ENCODE data around the gene RPS6KA2. TPM values are rescaled to one million over a fixed set of nuclear protein-coding genes. Genes with fewer than 3 reads are reported as not detected.

RPS6KA2 gene
- total RNA-seq, 1 donor from 2014 or later: 34.9 TPM

DNA sequence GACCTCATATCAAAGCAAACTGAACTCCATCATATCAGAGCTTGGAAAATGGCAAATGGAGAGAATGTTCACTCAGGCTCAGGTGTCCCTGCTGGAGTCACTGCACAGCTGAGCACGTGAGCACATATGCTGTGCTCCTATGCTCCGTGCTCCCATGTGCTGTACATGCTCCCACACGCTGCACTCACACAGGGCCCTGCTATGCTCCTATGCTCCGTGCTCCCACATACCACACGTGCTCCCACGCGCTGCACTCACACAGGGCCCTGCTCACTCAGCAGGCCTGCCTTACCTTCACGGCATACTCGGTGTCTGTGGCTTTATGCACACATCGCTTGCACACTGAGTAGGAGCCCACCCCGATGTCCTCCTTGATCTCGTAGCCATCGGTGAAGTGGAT lies 178.6 kb downstream of the RPS6KA2 start:
- DNase-seq (ENCODE audit: low read depth): no peak

DNA sequence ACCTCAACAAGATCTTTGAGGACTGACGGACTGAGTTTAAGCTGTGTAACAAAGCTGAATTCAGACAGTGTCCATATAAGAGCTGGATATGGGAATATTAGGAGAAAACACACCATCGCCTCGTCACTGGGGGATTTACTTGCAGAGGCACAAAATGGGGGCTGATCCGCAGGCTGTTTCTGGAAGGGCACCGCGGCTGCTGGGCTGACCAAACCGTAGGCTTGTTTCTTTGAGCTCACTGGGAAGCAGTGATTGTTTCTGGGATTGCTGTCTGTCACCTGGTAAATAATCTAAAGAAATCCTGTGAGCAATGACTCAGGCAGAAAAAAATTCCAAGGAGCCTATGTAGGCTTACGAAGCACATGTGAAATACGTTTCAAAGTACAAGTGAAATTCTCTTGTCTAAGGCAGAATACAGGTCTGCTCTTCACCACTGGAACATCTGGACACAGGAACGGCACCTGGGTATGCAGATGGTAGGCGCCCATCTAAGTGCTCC lies 180.4 kb downstream of the RPS6KA2 start:
- no peak for DNase-seq (ENCODE audit: low read depth)

- DNase-seq (ENCODE audit: low read depth): no peak
Observed at GRCh38 chr6:166446146-166446545, 180.9 kb downstream of the RPS6KA2 start.

DNA sequence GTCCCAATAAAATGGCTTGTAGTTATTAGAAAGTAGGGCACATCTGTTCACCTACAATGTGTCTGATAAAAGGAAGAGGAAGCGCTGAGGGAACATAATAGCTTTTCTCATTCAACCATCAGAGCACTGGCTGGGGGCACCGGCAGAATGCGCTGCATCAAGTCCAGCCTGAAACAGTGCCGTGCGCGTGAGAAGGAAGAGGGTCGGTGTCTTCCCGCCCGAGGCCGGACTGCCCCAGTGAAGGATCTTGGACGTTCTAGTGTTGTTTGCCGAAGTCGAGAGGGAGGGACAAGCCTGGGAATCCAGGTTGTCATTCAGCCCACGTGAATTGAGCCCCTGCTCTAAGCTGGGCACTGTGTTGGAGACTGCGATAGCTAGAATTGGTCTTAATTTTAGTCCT lies 182.6 kb downstream of the RPS6KA2 start:
- DNase-seq (ENCODE audit: low read depth): no peak

DNA sequence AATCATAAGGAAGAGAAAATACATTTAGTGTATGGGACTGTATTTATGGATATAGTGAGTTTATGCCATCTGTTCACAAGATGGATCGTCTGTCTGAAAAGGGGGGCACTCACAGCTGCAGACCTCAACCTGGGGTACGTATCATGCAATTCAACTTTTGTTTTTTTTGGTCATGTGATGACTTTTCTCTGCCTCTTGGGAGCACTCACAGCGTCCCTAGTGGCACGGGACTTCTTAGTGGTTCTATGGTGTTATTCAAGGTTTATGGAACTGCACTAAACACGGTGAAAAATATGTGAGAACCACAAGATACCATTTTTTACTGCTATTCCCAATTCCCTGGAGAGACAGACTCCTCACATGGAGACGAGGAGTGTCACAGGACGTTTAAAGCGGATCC lies 183.9 kb downstream of the RPS6KA2 start:
- DNase-seq (ENCODE audit: low read depth): no peak

GRCh38 chr6:166442131-166442685 lies 184.8 kb downstream of the RPS6KA2 start:
- DNase-seq (ENCODE audit: low read depth): no peak

GRCh38 chr6:166441325-166442078 lies 185.5 kb downstream of the RPS6KA2 start:
- DNase-seq (ENCODE audit: low read depth): no peak

DNA sequence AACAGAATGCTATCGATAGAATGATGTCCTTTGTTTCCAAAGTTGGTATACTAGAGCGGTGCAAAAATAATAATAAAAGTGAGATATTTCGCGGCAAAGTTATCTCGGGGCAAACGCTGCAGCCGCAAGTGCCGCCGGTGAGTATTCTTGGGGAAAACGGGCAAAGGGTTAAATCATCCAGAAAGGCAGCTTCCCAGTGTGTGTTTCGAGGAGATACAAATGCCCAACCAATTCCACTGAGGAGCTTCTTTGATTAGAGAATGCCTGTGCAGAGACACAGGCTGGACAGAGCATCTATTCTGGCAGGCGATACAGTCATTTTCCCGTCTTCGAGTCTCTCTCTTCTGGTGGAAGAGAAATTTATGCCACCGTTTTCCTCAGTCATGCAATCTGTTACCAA lies 186.3 kb downstream of the RPS6KA2 start:
- no peak for DNase-seq (ENCODE audit: low read depth)

DNA sequence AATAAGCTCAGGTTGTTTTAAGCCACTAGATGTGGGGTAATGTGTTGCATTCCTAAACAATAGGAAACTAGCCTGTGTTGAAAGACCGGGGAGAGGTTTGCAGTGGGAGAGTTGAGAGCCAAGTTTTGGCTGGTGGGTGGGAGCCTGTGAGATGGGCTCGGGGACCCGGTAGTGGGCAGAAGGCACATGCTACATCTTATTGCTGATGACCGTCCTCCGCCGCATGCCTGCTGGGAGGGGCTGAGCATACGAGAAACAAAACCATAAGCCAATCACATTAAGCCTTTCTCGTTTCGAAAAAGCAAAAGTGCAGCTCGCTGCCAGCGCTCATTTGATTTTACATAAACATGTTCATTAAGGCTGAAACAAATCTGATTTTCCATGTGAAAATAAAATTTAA lies 186.9 kb downstream of the RPS6KA2 start:
- DNase-seq (ENCODE audit: low read depth): no peak

DNA sequence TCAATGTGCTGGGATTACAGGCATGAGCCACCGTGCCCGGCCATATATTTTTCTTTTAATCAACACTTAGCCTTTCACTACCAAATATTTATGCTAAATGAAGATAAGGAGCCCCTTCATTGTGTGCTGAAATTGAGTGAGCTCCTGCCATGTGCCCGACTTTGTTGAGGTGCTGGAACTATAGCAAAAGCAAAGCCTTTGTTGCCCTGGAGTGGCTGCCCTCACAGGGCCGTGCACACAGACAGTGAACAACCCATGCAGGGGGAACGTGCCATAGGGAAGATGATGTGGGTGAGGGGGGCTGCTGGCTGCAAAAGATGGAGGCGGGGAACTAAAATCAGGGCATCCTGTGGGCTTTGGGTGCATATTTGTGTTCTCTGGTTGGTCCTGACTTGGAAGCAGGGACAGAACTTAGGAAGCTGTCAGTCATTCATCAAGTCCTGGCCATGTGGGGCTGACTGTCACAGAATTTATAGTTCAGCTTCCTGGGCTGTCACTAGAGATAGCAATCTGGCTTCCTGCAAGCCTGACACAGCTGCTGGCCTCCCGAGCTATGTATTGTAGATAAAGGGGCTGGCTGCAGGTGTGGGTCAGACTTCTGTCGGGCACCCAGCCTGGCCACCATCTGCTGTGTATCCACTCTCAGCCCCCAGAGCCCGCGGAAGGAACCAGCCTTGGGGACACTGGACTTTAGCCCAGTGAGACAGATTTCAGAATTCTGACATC lies 187.5 kb downstream of the RPS6KA2 start:
- no peak for DNase-seq (ENCODE audit: low read depth)

DNA sequence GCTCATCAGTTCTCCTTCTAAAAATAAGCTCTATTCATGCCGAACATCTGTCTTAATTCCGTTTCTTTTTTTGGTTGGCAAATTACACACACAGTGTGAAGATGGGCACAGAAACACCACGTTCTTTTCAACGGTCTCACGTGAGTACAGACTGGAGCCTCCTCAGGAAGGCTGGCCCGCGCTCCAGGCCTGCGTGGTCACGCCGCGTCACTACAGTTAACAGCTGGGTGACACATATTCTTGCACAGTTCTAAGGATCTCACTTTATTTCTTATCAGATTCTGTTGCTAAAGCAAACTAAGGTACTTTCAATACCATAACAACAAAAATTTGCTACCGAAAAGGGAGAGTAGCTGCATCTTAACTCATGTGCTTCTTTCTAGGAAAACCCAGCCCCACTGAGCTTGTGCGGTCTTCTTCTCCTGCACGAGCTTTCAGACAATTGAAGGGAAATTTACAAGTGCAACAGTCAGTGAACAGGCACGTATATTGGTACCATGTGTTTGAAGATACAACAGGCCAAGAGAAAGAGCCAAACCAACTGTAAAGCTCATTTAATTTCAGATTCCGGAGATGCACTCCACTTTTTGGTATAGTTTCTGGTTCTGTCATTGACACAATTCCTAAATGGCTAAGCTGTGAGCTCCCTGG lies 188.7 kb downstream of the RPS6KA2 start:
- no peak for DNase-seq (ENCODE audit: low read depth)

GRCh38 chr6:166437661-166438060 lies 189.4 kb downstream of the RPS6KA2 start:
- no peak for DNase-seq (ENCODE audit: low read depth)

DNA sequence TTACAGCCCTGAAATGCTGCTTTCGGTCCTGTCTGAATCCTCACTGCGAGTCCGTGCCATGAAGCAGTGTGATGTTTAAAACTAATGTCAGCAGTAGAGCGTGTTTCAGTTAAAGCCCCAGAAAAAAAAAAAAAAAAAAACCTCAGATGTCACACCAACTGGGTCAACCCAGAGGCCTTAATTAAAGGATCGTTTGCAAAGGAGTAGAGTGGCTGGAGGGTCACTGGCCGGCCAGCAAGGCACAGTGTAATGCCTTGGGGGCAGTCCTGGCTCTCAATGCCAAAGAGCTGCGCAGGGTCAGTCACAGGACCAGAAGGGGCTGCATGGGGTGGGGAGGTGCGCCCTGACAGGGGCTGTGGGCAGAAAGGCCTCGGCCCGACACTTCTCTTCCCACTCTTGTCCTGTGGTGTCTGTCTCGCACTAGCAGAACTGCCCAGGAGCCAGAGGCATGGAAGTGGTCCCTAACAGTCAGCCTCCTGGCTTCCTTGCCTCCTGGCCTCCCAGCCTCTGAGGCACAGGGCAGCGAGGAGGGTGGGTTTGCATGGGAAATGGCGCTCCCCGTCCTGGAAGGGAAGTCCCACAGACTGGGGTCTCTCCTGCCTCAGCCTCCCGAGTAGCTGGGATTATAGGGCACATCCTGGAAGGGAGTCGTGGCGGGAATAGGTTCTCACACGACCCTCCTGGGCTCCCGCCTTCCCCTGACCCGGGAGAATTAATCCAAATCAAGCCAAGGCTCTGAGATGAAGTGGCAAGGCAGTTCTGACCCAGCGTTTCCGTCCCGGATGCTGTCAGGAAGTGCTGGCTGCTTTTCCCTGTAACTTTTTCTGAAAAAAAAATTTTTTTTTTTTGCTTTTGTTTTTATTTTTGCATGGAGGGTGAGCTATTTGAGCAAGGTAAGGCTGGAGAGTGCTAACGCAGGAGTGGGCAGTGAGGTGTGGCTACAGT lies 190.6 kb downstream of the RPS6KA2 start:
- no peak for DNase-seq (ENCODE audit: low read depth)

DNA sequence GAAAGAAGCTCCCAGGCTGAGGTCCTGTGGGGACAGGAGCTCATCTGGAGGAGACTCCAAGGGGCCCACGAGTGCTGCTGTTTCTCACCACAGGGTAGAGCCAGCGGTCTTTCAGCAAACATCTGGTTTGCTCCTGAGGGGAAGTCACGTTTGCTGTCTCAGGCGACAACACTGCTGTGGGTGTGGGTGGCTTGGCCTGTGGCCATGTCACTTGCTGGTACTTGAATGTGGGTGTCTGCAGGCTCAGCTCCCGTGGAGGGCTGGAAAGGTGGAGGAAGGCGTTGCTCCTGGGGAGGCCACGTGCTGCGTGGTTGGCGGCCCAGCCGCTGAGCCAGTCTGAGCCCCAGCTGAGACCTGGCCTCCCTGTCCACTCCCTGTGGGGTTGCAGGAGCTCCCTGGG lies 191.5 kb downstream of the RPS6KA2 start:
- DNase-seq (ENCODE audit: low read depth): no peak

DNA sequence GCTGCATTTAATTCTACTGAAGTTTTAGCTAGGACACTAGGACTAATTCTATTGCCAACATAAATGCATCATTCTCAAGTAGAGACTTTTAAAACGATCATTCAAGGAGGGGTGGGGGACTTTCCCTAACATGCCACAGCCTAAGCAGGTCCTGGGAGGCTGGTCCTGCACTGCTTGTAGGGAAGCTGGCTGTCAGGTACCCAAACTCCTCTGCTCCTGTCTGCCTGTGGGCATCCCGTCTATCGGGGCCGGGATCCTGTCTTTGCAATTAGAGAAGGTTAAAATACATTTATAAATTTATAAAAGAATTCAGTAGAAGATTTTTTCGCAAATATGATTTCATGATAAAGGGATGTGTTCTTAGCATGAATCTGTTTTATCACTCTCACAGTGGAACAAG lies 192.7 kb downstream of the RPS6KA2 start:
- DNase-seq (ENCODE audit: low read depth): no peak

GRCh38 chr6:166433096-166433495 lies 194.0 kb downstream of the RPS6KA2 start:
- no peak for DNase-seq (ENCODE audit: low read depth)

DNA sequence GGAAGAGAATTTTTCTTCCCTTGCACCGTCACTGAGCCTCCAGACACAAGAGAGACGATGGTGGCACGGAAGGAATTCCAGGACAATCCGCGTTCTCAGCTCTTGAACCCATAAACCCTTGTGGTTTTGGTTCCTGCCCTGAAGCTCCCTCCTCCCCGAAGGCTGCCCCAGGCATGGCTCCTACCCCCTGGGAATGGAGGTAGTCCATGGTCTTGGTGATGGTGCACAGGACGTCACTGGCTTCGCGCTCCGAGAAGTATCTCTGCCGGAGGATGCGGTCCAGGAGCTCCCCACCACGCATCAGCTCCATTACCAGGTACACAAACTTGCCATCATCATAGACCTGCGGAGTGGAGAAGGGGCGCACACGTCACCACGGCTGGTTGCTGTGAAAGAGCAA lies 196.8 kb downstream of the RPS6KA2 start:
- no peak for DNase-seq (ENCODE audit: low read depth)

- DNase-seq (ENCODE audit: low read depth): no peak
Observed at GRCh38 chr6:166424431-166424830, 202.6 kb downstream of the RPS6KA2 start.

GRCh38 chr6:166423781-166424180 lies 203.3 kb downstream of the RPS6KA2 start:
- no peak for DNase-seq (ENCODE audit: low read depth)

DNA sequence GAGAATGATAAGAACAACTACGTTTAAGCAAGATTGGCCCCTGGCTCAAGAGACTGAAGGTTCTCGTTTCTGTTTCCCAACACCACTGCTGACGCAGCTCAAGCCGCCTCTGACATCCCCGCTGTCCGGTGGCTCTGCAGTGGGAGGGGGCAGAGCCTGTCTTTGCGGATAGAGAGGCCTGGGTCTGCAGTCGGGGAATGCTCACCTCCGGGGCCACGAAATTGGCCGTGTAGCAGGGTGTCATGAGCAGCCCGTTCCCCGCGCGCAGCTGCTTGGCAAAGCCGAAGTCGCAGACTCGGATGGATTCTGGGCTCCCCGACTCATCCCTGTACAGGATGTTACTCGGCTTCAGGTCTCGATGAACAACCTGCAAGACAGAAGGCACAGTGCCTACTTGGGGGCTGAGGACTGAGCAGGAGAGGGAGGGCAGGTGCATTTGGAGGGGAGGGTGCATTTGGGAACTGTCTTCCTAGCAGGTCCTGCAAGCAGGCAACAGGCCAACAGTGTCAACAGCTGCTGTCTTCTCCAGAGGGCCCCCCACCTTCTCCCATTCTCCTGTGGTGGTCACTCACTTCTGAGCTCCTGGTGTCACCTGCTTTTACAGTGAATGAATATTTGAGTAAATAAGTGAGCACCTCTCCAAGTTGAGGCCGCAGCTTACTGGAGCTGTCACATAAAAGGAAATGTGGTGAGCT lies 203.9 kb downstream of the RPS6KA2 start:
- no peak for DNase-seq (ENCODE audit: low read depth)
